HepG2 (cell line): ENCODE data around the gene PCYT2. TPM values are rescaled to one million over a fixed set of nuclear protein-coding genes. Genes with fewer than 3 reads are reported as not detected.

ENCODE experiments used
- CEBPB ChIP-seq: IDR thresholded peaks from 2 replicates; pipeline ENCODE4 v1.6.1; 2011; ENCODE audit warnings: low read depth, low read length, improper control_type of control experiment, borderline replicate concordance
- GATA4 ChIP-seq: sonication (generic); IDR thresholded peaks from 2 replicates; pipeline ENCODE4 v1.6.1; 2016; ENCODE audit warnings: antibody characterized with exemption, low read depth, borderline replicate concordance
- KAT2B ChIP-seq: fragments of 150-350 bp; IDR thresholded peaks from 2 replicates; pipeline ENCODE4 v1.6.1; 2014; ENCODE audit warnings: low read depth, low read length, borderline replicate concordance
- MAFK ChIP-seq, 2 experiments: IDR thresholded peaks in 1 of 2; conservative IDR thresholded peaks in 1 of 2; 2 replicates each; pipeline ENCODE4 v1.6.1; 2011; ENCODE audit warnings: improper control_type of control experiment in 2 of 2, low read length in 2 of 2
- MEF2D ChIP-seq: sonication (generic); formaldehyde crosslinking; IDR thresholded peaks from 2 replicates; pipeline ENCODE4 v1.5.1; 2020; ENCODE audit warnings: mild to moderate bottlenecking, missing genetic modification reagents
- SIN3B ChIP-seq: fragments of 150-350 bp; IDR thresholded peaks from 2 replicates; pipeline ENCODE4 v1.6.1; 2014; ENCODE audit warnings: low read length
- SNAPC2 ChIP-seq: sonication (generic); formaldehyde crosslinking; IDR thresholded peaks from 2 replicates; pipeline ENCODE4 v1.8.1; 2022; ENCODE audit warnings: mild to moderate bottlenecking, missing genetic modification reagents
- ZFYVE20 ChIP-seq: sonication (generic); formaldehyde crosslinking; IDR thresholded peaks from 2 replicates; pipeline ENCODE4 v1.8.0; 2023; ENCODE audit warnings: low read depth, mild to moderate bottlenecking, moderate library complexity, missing genetic modification reagents, borderline replicate concordance
- ZNF550 ChIP-seq: sonication (generic); formaldehyde crosslinking; IDR thresholded peaks from 2 replicates; pipeline ENCODE4 v1.4.0; 2020; ENCODE audit warnings: mild to moderate bottlenecking, missing genetic modification reagents, borderline replicate concordance
- ZNF879 ChIP-seq: sonication (generic); formaldehyde crosslinking; IDR thresholded peaks from 2 replicates; pipeline ENCODE4 v1.8.1; 2023; ENCODE audit warnings: missing genetic modification reagents
- polyA plus RNA-seq, 8 experiments: library from polyadenylated mRNA; depleted of rRNA in 3 of 8; stranded (reverse) in 7 of 8; unstranded in 1 of 8; fragments of >200 nt; fragmentation: Illumina TruSeq in 4 of 8; extraction: Trizol in 4 of 8; gene quantifications; 2 replicates each; pipeline versions ENCODE4 v1.2.1 to v1.2.3, GENCODE V29; 2011 to 2016; ENCODE audit warnings: low read depth in 4 of 8, missing spikeins in 1 of 8, mixed read lengths in 1 of 8; ENCODE audit not compliant: insufficient read depth in 1 of 8
- total RNA-seq, 5 experiments: library from RNA; depleted of rRNA; stranded (reverse); fragments of >200 nt; fragmentation: Illumina TruSeq; extraction: Trizol; gene quantifications; 2 replicates each; pipeline ENCODE4 v1.2.3, GENCODE V29; 2016; ENCODE audit warnings: low read depth in 1 of 5
- TF ChIP-seq, protein P1 (sequence below): sonication (generic); formaldehyde crosslinking; IDR thresholded peaks from 2 replicates; pipeline ENCODE4 v1.4.0; 2020; ENCODE audit warnings: missing genetic modification reagents
- TF ChIP-seq, protein P2 (sequence below): sonication (generic); formaldehyde crosslinking; IDR thresholded peaks from 2 replicates; pipeline ENCODE4 v1.4.0; 2020; ENCODE audit warnings: missing genetic modification reagents
- TF ChIP-seq, protein P3 (sequence below): sonication (generic); formaldehyde crosslinking; conservative IDR thresholded peaks from 2 replicates; pipeline ENCODE4 v1.5.0; 2020; ENCODE audit warnings: missing genetic modification reagents
- TF ChIP-seq, protein P4 (sequence below): IDR thresholded peaks from 2 replicates; pipeline ENCODE4 v1.6.1; 2016; ENCODE audit warnings: low read depth

Gene PCYT2
- total and polyA plus RNA-seq, 2 of the 13 experiments (the other 11 are each of a cell fraction or from before 2014, with no cell fraction given) = 147 to 297 TPM

DNA sequence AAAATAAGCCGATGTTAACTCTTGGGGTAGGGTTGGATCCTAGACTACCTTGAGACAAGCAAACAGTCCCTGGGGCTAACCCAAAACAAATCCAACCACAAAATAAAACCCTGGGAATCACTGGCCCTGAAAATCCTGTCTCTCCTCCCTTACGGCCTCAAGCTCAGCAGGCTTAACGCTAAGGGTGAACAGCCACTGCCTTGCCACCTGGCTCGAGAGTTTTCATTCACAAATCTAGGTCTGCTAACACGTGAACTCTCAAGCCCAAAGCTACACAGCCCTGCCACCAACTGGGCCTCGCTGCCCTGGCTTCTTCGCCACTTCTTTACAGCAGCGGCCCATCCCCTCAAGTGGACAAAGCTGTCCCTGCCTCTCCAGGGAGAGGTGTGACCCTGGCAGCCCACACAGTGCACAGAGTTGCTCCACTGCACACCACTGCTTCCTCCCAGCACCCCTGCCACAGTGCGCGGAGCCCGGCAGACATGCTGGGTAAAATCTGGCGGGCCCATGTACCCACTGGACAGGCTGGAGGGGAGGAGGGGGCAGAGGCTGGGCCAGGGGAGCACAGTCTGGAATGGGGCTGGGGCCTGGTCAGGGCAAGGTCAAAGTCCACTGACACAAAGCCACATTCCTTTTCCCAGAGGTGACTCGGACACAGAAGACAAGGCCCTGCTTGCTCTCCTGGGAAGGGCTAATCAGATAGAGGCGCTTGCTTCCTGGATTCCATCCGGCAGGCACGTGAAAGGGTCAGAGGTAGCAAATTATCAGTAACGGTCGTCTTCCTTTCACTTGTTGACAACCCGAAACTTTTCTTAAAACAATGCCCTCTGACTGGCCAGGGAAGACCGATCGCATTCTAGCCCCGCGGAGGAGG lies 996 bp downstream of the PCYT2 start (continued):
- TF ChIP-seq, protein P1, sequence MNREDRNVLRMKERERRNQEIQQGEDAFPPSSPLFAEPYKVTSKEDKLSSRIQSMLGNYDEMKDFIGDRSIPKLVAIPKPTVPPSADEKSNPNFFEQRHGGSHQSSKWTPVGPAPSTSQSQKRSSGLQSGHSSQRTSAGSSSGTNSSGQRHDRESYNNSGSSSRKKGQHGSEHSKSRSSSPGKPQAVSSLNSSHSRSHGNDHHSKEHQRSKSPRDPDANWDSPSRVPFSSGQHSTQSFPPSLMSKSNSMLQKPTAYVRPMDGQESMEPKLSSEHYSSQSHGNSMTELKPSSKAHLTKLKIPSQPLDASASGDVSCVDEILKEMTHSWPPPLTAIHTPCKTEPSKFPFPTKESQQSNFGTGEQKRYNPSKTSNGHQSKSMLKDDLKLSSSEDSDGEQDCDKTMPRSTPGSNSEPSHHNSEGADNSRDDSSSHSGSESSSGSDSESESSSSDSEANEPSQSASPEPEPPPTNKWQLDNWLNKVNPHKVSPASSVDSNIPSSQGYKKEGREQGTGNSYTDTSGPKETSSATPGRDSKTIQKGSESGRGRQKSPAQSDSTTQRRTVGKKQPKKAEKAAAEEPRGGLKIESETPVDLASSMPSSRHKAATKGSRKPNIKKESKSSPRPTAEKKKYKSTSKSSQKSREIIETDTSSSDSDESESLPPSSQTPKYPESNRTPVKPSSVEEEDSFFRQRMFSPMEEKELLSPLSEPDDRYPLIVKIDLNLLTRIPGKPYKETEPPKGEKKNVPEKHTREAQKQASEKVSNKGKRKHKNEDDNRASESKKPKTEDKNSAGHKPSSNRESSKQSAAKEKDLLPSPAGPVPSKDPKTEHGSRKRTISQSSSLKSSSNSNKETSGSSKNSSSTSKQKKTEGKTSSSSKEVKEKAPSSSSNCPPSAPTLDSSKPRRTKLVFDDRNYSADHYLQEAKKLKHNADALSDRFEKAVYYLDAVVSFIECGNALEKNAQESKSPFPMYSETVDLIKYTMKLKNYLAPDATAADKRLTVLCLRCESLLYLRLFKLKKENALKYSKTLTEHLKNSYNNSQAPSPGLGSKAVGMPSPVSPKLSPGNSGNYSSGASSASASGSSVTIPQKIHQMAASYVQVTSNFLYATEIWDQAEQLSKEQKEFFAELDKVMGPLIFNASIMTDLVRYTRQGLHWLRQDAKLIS (CRISPR knock-in tag) = peak; percentile 81; the same call in 1 of the 2 replicates
- TF ChIP-seq, protein P2, sequence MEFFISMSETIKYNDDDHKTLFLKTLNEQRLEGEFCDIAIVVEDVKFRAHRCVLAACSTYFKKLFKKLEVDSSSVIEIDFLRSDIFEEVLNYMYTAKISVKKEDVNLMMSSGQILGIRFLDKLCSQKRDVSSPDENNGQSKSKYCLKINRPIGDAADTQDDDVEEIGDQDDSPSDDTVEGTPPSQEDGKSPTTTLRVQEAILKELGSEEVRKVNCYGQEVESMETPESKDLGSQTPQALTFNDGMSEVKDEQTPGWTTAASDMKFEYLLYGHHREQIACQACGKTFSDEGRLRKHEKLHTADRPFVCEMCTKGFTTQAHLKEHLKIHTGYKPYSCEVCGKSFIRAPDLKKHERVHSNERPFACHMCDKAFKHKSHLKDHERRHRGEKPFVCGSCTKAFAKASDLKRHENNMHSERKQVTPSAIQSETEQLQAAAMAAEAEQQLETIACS (CRISPR knock-in tag) = peak; percentile 57; the same call in 1 of the 2 replicates
- TF ChIP-seq ZNF550 (CRISPR knock-in tag) (no peak; the same call in 1 of the 2 replicates), KAT2B (no peak), GATA4 (peak; percentile 84; the same call in 1 of the 2 replicates), SIN3B (no peak), CEBPB (no peak), ZFYVE20 (CRISPR knock-in tag) (0 out of 2 replicates have a peak, but pooled peaks have one; percentile 14), MAFK (conservative IDR thresholded peaks at IDR 0.05 in 1 of 2, IDR thresholded peaks at IDR 0.05 in 1 of 2; ENCODE audit: low read length in 2 of 2) (no peak), ZNF879 (CRISPR knock-in tag) (no peak), MEF2D (CRISPR knock-in tag) (peak; percentile 70; the same call in 1 of the 2 replicates), SNAPC2 (CRISPR knock-in tag) (no peak)
- TF ChIP-seq, protein P3, sequence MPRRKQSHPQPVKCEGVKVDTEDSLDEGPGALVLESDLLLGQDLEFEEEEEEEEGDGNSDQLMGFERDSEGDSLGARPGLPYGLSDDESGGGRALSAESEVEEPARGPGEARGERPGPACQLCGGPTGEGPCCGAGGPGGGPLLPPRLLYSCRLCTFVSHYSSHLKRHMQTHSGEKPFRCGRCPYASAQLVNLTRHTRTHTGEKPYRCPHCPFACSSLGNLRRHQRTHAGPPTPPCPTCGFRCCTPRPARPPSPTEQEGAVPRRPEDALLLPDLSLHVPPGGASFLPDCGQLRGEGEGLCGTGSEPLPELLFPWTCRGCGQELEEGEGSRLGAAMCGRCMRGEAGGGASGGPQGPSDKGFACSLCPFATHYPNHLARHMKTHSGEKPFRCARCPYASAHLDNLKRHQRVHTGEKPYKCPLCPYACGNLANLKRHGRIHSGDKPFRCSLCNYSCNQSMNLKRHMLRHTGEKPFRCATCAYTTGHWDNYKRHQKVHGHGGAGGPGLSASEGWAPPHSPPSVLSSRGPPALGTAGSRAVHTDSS (CRISPR knock-in tag) = no peak
- TF ChIP-seq, protein P4, sequence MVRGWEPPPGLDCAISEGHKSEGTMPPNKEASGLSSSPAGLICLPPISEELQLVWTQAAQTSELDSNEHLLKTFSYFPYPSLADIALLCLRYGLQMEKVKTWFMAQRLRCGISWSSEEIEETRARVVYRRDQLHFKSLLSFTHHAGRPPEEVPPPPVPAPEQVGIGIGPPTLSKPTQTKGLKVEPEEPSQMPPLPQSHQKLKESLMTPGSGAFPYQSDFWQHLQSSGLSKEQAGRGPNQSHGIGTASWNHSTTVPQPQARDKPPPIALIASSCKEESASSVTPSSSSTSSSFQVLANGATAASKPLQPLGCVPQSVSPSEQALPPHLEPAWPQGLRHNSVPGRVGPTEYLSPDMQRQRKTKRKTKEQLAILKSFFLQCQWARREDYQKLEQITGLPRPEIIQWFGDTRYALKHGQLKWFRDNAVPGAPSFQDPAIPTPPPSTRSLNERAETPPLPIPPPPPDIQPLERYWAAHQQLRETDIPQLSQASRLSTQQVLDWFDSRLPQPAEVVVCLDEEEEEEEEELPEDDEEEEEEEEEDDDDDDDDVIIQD (CRISPR knock-in tag) = no peak; the same call in 1 of the 2 replicates
